GDM1 (cell line): ENCODE measurements around the gene HAO1.

Source experiments
- DNase-seq: peaks from one replicate; lab custom pipeline; 2025; lab: John Stamatoyannopoulos, UW

The HAO1 gene

GRCh38 chr20:7926767-7927166 is 13.5 kb downstream of the HAO1 start:
- DNase-seq = no peak

GRCh38 chr20:7926323-7926722 is 13.9 kb downstream of the HAO1 start:
- DNase-seq = no peak

- no peak for DNase-seq
Measured at GRCh38 chr20:7924692-7925091, 15.6 kb downstream of the HAO1 start.

GRCh38 chr20:7916648-7917047 is 23.6 kb downstream of the HAO1 start:
- DNase-seq = no peak

GRCh38 chr20:7912551-7912950 is 27.7 kb downstream of the HAO1 start:
- DNase-seq = no peak

GRCh38 chr20:7911586-7912330 is 28.5 kb downstream of the HAO1 start:
- no peak for DNase-seq

- no peak for DNase-seq
Measured at GRCh38 chr20:7908905-7909304, 31.4 kb downstream of the HAO1 start.

- DNase-seq = no peak
Measured at GRCh38 chr20:7903429-7903828, 36.8 kb downstream of the HAO1 start.

GRCh38 chr20:7902879-7903278 is 37.4 kb downstream of the HAO1 start:
- DNase-seq = no peak

GRCh38 chr20:7897781-7898364 is 42.4 kb downstream of the HAO1 start:
- DNase-seq = no peak

- DNase-seq = no peak
Measured at GRCh38 chr20:7893014-7893730, 47.1 kb downstream of the HAO1 start.

GRCh38 chr20:7891705-7892104 is 48.6 kb downstream of the HAO1 start:
- DNase-seq = no peak

GRCh38 chr20:7889736-7890135 is 50.5 kb downstream of the HAO1 start:
- no peak for DNase-seq

GRCh38 chr20:7883741-7884140 is 56.5 kb downstream of the HAO1 start:
- no peak for DNase-seq

GRCh38 chr20:7883309-7883708 is 56.9 kb downstream of the HAO1 start:
- DNase-seq = no peak

GRCh38 chr20:7882076-7882475 is 58.2 kb downstream of the HAO1 start:
- no peak for DNase-seq

GRCh38 chr20:7881551-7881950 is 58.7 kb downstream of the HAO1 start:
- no peak for DNase-seq

GRCh38 chr20:7879883-7880282 is 60.4 kb downstream of the HAO1 start:
- no peak for DNase-seq

GRCh38 chr20:7868108-7868507 is 72.2 kb downstream of the HAO1 start:
- DNase-seq = no peak

GRCh38 chr20:7866285-7866684 is 74.0 kb downstream of the HAO1 start:
- no peak for DNase-seq

GRCh38 chr20:7859356-7859802 is 80.9 kb downstream of the HAO1 start:
- no peak for DNase-seq

GRCh38 chr20:7858734-7859250 is 81.5 kb downstream of the HAO1 start:
- no peak for DNase-seq

- DNase-seq = no peak
Measured at GRCh38 chr20:7856756-7857155, 83.5 kb downstream of the HAO1 start.
